GM12875 (cell line): ENCODE results near the gene KCNB1.
"Not testable (repeated sequence)": the region's sequence is repeated elsewhere in the genome, so short reads cannot be mapped to it uniquely, and the experiment has no call there.

ENCODE experiments used
- H3K4me3 ChIP-seq: one replicate; pipeline ENCODE4 v1.5.1; 2011; ENCODE audit warnings: low read depth, low read length, control low read depth
- TF ChIP-seq, protein P1 (sequence below): IDR thresholded peaks from 2 replicates; pipeline ENCODE4 v1.5.1; 2011; ENCODE audit warnings: low read depth, mild to moderate bottlenecking, control low read depth, inconsistent platforms, low read length, moderate library complexity, borderline replicate concordance; ENCODE audit not compliant: insufficient read depth

KCNB1 gene

GRCh38 chr20:49315580-49315979, 166.9 kb downstream of the KCNB1 start:
- H3K4me3 ChIP-seq: no peak overlapping the region
- TF ChIP-seq, protein P1, sequence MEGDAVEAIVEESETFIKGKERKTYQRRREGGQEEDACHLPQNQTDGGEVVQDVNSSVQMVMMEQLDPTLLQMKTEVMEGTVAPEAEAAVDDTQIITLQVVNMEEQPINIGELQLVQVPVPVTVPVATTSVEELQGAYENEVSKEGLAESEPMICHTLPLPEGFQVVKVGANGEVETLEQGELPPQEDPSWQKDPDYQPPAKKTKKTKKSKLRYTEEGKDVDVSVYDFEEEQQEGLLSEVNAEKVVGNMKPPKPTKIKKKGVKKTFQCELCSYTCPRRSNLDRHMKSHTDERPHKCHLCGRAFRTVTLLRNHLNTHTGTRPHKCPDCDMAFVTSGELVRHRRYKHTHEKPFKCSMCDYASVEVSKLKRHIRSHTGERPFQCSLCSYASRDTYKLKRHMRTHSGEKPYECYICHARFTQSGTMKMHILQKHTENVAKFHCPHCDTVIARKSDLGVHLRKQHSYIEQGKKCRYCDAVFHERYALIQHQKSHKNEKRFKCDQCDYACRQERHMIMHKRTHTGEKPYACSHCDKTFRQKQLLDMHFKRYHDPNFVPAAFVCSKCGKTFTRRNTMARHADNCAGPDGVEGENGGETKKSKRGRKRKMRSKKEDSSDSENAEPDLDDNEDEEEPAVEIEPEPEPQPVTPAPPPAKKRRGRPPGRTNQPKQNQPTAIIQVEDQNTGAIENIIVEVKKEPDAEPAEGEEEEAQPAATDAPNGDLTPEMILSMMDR: no peak

DNA sequence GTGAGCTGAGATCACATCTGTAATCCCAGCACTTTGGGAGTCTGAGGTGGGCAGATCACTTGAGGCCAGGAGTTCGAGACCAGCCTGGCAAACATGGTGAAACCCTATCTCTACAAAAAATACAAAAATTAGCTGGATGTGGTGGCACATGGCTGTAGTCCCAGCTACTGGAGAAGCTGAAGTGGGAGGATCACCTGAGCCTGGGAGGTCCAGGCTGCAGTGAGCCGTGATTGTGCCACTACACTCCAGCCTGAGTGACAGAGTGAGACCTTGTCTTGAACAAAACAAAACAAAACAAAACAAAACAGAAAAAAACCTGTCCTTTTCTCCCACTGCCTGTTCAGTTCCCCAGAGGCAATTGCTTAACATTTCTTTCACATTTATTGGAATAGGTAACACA, 168.4 kb downstream of the KCNB1 start:
- H3K4me3 ChIP-seq: not testable (repeated sequence)
